ENCODE results near the gene GIT1. TPM values are rescaled to one million over a fixed set of nuclear protein-coding genes. Genes with fewer than 3 reads are reported as not detected.

The GIT1 gene
- polyA plus RNA-seq, 1 of the 3 experiments (the other 2 are of a cell fraction): 42.9 TPM

GRCh38 chr17:29582772-29583171, 6.7 kb downstream of the GIT1 start (continued):
- no peak for TF ChIP-seq ZBTB33 (IDR thresholded peaks at IDR 0.05; ENCODE audit: borderline replicate concordance, low read depth)
- no peak for TF ChIP-seq CTCF (IDR thresholded peaks at IDR 0.05)
- no peak for TF ChIP-seq RFX5 (IDR thresholded peaks at IDR 0.05; ENCODE audit: low read length)

- Histone ChIP-seq H3K9me3 (no peaks in the 10 kb centered on the region), H2AFZ (ENCODE audit: low read depth) (no peak overlapping the region), H4K20me1 (ENCODE audit: insufficient read depth) (peaks cover 57% of the 10 kb centered on the region), H3F3A (replicated peaks; ENCODE audit: insufficient read depth) (peaks cover 5% of the 10 kb centered on the region), H3K4me3 (ENCODE audit: low read depth in 2 of 2, low read length in 1 of 2) (no peak overlapping the region), H3K36me3 (replicated peaks in 1 of 2; ENCODE audit: control insufficient read depth in 1 of 2, insufficient read depth in 2 of 2, low read length in 1 of 2) (peaks cover 9 to 48% of the 10 kb centered on the region in 2 experiments), H3K27ac (ENCODE audit: low read depth in 2 of 2, low read length in 1 of 2) (no peak overlapping the region), H3K4me1 (ENCODE audit: control insufficient read depth in 1 of 2, insufficient read depth in 2 of 2, low read depth in 1 of 2, low read length in 1 of 2) (peaks cover 7 to 35% of the 10 kb centered on the region in 2 experiments; a peak in 2 of 4 replicates), H3K79me2 (ENCODE audit: insufficient read depth) (peaks cover 58% of the 10 kb centered on the region), H3K4me2 (no peak overlapping the region), H3K27me3 (ENCODE audit: insufficient read depth) (no peaks in the 10 kb centered on the region), H3K9me2 (no peaks in the 10 kb centered on the region), H3K9ac (no peak overlapping the region)
- DNase-seq: no peak
- no peak for TF ChIP-seq SMC3 (IDR thresholded peaks at IDR 0.05; ENCODE audit: low read depth, low read length)
- no peak for TF ChIP-seq NRF1 (IDR thresholded peaks at IDR 0.05; ENCODE audit: low read depth, low read length)
- no peak for TF ChIP-seq GATA2 (CRISPR knock-in tag; IDR thresholded peaks at IDR 0.05)
- TF ChIP-seq MXI1 (IDR thresholded peaks at IDR 0.05; ENCODE audit: low read depth, low read length): no peak
- TF ChIP-seq MAX (IDR thresholded peaks at IDR 0.05; ENCODE audit: low read depth): no peak
- TF ChIP-seq ZBTB33 (IDR thresholded peaks at IDR 0.05; ENCODE audit: borderline replicate concordance, low read depth): no peak
- TF ChIP-seq PBX3 (IDR thresholded peaks at IDR 0.05): no peak
- TF ChIP-seq USF1 (IDR thresholded peaks at IDR 0.05; ENCODE audit: borderline replicate concordance, low read depth): no peak
- no peak for TF ChIP-seq CHD2 (IDR thresholded peaks at IDR 0.05; ENCODE audit: low read length, partially characterized antibody)
- no peak for TF ChIP-seq POLR2AphosphoS5 (IDR thresholded peaks at IDR 0.05; ENCODE audit: low read depth, low read length)
- no peak for TF ChIP-seq EP300 (IDR thresholded peaks at IDR 0.05; ENCODE audit: borderline replicate concordance in 1 of 2, low read depth in 1 of 2, low read length in 1 of 2)
- no peak for TF ChIP-seq FOSL2 (IDR thresholded peaks at IDR 0.05; ENCODE audit: borderline replicate concordance, low read depth)
- TF ChIP-seq RCOR1 (IDR thresholded peaks at IDR 0.05; ENCODE audit: low read length): no peak
- no peak for TF ChIP-seq RAD21 (IDR thresholded peaks at IDR 0.05; ENCODE audit: low read length)
- ChIA-PET POLR2A (interaction anchor here (1.4 kb wide), 1 partner anchor 9 kb away, joined by 3 read pairs; no protein-coding TSS in a partner anchor), CTCF (interaction anchor here (0.8 to 12.7 kb wide), 9 partner anchors 10 to 511 kb away, joined by 3 to 166 read pairs (median 11); partner anchors contain the start of genes ABHD15, ANKRD13B and TP53I13)
- WGBS (ENCODE audit: low lambda C conversion rate): 84% methylated on average over 9 of the region's 10 CpGs
Observed at GRCh38 chr17:29582254-29582765, 7.1 kb downstream of the GIT1 start.
